BJ (cell line): ENCODE results near the gene ANXA6. TPM values are rescaled to one million over a fixed set of nuclear protein-coding genes. Genes with fewer than 3 reads are reported as not detected.
A peak's percentile ranks its signal among the peaks of the same experiment; 100 is the strongest.

Experiments
- CTCF ChIA-PET: fragments of 350-600 bp; formaldehyde crosslinking; extraction: SDS; loops from one replicate; lab custom pipeline; 2021; ENCODE audit warnings: antibody characterized with exemption, inconsistent platforms; lab: Yijun Ruan, JAX
- POLR2A ChIA-PET: fragments of 300-600 bp; sonication (Branson Sonifier 250); formaldehyde crosslinking; extraction: SDS; loops from one replicate; lab custom pipeline; 2021; ENCODE audit warnings: antibody characterized with exemption; lab: Charles Lee
- DNase-seq: peaks from one replicate; pipeline ENCODE4 v3.0.0-alpha.2; 2011; ENCODE audit warnings: low read depth
- H3K27me3 ChIP-seq: 2 replicates; pipeline ENCODE4 v1.6.0; 2011; ENCODE audit warnings: low read length; ENCODE audit not compliant: control insufficient read depth, insufficient read depth
- H3K36me3 ChIP-seq: 2 replicates; pipeline ENCODE4 v1.5.1; 2011; ENCODE audit warnings: low read length; ENCODE audit not compliant: control insufficient read depth, insufficient read depth
- H3K4me3 ChIP-seq: 2 replicates; pipeline ENCODE4 v1.5.1; 2011; ENCODE audit warnings: low read depth, mild to moderate bottlenecking, control low read depth, low read length
- polyA plus RNA-seq: library from polyadenylated mRNA; depleted of rRNA; stranded (reverse); fragments of >200 nt; gene quantifications from 2 replicates; pipeline ENCODE4 v1.2.3, GENCODE V29; 2011
- TF ChIP-seq, protein P1 (sequence below): IDR thresholded peaks from 2 replicates; pipeline ENCODE4 v1.5.1; 2011; ENCODE audit warnings: low read depth, mild to moderate bottlenecking, control low read depth, inconsistent platforms, low read length, moderate library complexity; ENCODE audit not compliant: insufficient read depth

Gene ANXA6
- polyA plus RNA-seq, 1 experiment: 528 TPM

DNA sequence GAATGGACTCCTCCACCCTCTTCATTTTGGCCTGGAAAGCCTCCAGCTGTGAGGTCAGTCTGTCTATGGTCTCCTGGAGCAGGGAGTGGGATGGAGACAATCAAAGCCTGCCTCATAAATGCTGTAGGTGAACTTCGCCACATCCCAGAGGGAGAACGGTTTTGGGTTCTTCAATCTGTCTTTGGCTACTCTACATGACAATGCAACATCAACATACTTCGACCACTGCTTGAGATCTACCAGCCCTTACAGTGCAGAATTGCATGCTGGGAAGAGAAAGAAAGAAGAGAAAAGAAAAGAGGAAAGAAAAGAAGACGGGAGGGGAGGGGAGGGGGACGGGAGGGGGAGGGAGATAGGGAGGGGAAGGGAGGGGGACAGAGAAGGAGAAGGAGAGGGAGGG is 28.5 kb upstream of the ANXA6 start:
- H3K27me3 ChIP-seq: no peaks in the 10 kb centered on the region; the same call in 1 of the 2 replicates
- ChIA-PET CTCF (interaction anchor here (2.1 kb wide), 1 partner anchor 21 kb away, joined by 5 read pairs; no protein-coding TSS in a partner anchor), POLR2A (no interaction called here)
- no peak for DNase-seq
- no peak overlapping the region for H3K4me3 ChIP-seq
- TF ChIP-seq, protein P1, sequence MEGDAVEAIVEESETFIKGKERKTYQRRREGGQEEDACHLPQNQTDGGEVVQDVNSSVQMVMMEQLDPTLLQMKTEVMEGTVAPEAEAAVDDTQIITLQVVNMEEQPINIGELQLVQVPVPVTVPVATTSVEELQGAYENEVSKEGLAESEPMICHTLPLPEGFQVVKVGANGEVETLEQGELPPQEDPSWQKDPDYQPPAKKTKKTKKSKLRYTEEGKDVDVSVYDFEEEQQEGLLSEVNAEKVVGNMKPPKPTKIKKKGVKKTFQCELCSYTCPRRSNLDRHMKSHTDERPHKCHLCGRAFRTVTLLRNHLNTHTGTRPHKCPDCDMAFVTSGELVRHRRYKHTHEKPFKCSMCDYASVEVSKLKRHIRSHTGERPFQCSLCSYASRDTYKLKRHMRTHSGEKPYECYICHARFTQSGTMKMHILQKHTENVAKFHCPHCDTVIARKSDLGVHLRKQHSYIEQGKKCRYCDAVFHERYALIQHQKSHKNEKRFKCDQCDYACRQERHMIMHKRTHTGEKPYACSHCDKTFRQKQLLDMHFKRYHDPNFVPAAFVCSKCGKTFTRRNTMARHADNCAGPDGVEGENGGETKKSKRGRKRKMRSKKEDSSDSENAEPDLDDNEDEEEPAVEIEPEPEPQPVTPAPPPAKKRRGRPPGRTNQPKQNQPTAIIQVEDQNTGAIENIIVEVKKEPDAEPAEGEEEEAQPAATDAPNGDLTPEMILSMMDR: no peak
- no peaks in the 10 kb centered on the region for H3K36me3 ChIP-seq

DNA sequence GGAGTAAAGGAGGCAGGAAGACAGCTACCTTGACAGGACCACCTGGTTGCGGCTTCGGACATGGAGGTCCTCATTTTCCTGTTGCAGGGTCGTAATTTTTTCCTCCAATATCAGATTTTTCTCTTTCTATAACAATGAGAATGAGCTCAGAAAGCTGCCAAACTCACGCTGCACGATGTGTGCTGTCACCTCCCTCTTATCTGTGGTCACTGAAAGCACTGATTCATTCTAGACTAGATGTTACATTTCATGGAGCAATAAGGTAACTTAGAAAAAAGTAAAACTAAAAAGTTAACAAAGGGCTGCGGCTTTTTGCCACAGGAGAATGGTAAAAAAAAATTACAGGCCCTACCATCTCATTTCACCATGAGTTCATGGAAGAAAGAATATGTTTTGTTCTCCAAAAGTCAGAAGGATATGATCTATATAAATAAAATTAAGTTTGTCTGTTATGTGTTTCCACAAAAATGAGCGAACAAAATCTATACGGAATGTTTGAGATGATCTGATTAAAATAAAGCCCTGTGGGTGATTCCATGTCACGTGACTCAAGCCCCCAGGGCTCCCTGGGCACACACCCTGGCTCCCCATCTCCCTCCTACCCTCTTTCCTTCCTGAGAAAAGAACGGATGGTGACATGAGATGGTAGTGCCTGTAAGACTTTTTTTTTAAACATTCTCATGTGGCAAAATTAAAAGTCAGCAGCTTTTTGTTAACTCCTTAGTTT is 26.9 kb upstream of the ANXA6 start:
- TF ChIP-seq, protein P1: no peak
- no peaks in the 10 kb centered on the region for H3K36me3 ChIP-seq
- POLR2A ChIA-PET: no interaction called here
- CTCF ChIA-PET: interaction anchor here (0.7 to 3.0 kb wide), 3 partner anchors 17 to 54 kb away, joined by 3 to 11 read pairs (median 4); no protein-coding TSS in a partner anchor
- no peak for DNase-seq
- H3K27me3 ChIP-seq: no peaks in the 10 kb centered on the region; the same call in 1 of the 2 replicates
- H3K4me3 ChIP-seq: no peak overlapping the region

DNA sequence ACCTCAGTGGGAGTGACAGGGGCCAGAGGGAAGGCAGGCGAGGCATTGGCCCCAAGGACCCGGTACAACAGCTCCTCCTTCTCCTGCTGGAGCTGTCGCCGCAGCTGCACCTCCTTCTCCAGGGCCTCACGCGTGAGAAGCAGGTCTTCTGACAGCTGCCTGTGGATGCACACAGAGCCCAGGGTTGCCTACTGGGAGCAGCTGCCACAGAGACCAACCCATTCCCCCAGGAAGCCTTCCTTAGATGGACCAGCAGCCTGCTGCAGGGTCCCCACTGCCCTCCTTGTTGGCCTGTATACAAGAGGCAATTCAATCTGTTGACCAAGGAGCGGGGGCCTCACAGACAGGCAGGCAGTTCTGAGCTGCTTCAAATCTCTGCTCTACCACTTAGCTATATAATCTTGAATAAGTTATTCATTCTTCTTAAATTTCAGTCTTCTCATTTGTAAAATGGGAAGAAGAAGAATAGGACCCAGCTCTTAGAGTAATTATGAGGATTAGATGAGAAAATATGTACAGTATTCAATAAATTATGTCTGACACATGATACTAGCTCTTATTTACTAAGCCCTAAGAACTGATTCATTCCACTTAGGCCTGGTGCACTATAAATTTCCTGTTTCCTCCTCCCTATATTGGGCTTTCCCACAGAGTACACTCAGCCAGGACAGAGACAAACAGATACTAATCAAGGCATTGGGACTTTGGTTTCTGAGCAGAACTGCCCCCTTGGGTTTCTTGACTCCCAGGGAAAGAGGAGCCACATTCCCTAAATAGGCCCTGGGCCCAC is 26.1 kb upstream of the ANXA6 start:
- TF ChIP-seq, protein P1: no peak
- CTCF ChIA-PET: interaction anchor here (0.6 to 3.0 kb wide), 5 partner anchors 18 to 72 kb away, joined by 3 to 11 read pairs (median 3); no protein-coding TSS in a partner anchor

DNA sequence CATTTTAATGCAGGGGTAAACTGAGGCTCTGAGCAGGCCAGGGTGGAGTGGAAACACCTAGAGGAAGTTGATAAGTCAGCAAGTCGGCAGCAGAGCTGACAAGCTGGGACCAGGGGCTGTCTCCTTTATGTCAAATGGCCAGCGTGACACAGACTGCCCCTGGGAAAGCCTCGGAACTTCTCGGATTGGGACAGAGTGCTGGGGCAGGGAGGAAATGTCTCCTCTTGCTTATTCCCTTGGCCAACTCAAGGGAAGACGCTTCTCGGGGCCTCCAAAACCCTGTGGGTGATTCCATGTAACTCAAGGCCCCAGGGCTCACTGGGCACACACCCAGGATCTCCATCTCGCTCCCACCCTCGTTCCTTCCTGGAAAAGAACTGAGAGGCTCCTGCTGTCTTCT is 25.4 kb upstream of the ANXA6 start:
- TF ChIP-seq, protein P1: no peak
- DNase-seq: no peak
- CTCF ChIA-PET: interaction anchor here (0.6 to 3.0 kb wide), 4 partner anchors 18 to 56 kb away, joined by 3 to 11 read pairs (median 4); no protein-coding TSS in a partner anchor
- no peak overlapping the region for H3K4me3 ChIP-seq
- no peaks in the 10 kb centered on the region for H3K36me3 ChIP-seq
- H3K27me3 ChIP-seq: peaks cover 3% of the 10 kb centered on the region; the same call in 1 of the 2 replicates
- POLR2A ChIA-PET: no interaction called here

More for the DNA sequence above, 26.1 kb upstream of the ANXA6 start:
- no peaks in the 10 kb centered on the region for H3K36me3 ChIP-seq
- POLR2A ChIA-PET: no interaction called here
- peaks cover 1% of the 10 kb centered on the region; the same call in 1 of the 2 replicates for H3K27me3 ChIP-seq
- DNase-seq: peak; percentile 4
- H3K4me3 ChIP-seq: no peak overlapping the region

DNA sequence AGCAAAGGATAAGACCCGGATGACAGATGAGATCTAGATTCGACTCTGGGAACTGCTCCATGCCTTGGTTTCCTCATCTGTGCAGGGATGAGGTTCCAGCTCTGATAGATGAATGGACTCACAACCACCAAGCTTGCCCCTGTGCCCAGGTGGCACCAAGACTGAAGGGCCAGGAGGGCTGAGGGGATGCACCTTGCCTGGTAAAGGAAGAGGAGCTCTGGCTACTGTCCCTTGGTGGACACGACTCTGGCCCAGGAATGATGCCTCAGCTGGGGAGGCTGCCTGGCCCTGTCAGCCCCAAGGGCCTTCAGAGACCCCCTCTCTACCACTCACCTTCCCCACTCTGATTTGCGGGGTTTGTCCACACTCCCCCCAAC is 24.9 kb upstream of the ANXA6 start:
- TF ChIP-seq, protein P1: no peak
- Histone ChIP-seq H3K36me3 (no peaks in the 10 kb centered on the region), H3K4me3 (no peak overlapping the region), H3K27me3 (peaks cover 3% of the 10 kb centered on the region; the same call in 1 of the 2 replicates)
- ChIA-PET POLR2A (no interaction called here), CTCF (interaction anchor here (0.6 to 3.0 kb wide), 3 partner anchors 18 to 26 kb away, joined by 3 to 11 read pairs (median 3); no protein-coding TSS in a partner anchor)
- DNase-seq: no peak
